Dedifferentiated amniotic fluid mesenchymal stem cell (primary cell): ENCODE data around the gene SMNDC1.
A peak's percentile ranks its signal among the peaks of the same experiment; 100 is the strongest.

Experiments
- DNase-seq: peaks from one replicate; pipeline ENCODE4 v3.0.0-alpha.2; 2016; ENCODE audit errors: extremely low spot score

The SMNDC1 gene

DNA sequence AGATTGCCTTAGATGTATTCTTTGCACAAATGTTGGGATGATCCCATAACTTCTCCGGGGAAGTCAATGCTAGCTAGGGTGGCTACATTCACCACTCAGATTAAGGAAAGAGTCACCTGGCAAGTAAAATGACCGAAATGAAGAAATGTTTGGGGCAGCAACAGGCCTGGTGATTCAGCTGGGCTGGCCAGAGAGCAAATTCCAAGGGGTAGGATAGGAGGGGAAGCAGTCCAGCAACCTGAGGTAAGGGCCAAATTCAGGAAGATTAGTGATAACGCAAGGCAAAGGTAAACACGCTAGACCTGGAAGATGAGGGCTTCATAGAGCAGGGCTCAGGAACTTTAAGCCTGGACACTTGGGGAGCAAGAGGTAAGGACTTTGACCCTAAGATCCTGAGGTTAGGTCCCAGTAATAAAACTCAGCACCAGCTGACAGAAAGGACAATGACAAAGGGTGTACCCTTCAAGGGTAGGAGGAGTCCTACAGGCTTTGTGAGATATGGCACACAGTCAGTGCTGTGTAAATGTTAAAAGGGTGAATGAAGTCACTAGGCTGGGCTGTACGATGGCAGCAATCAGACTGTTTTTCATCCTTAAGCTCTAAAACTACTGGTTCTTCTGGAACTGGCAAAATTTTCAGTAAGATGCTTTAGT is 22.7 kb upstream of the SMNDC1 start:
- no peak for DNase-seq

DNA sequence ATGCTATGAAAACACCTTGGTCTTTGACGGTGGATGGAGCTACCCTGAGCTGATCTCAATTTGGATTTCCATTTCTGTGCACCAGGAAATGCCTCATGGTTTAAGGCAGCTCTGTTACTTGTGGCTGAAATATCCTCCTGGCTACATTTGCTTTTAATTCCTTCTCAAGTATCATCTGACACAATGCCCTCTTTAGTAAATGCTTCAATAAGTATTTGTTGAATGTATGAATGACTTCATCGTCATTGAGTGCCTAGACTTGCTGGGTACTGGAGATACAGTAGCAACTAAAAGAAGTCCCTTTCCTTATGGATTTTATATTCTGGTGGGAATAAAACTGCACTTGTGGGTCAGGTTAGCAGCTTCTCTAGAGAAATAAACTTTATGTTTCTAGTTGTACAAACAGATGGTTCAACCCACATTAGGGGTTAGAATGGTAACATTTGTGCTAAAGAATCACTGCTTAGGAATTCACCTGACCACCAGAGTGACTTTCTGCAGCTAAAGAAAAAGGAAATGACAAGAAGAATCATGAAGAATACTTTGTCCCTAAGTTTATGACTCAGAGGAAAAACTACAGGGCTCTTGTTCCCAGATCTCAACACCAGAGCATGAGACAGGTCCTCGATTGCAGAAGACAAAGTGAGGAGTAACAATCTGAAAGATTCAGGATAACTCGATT is 21.8 kb upstream of the SMNDC1 start:
- DNase-seq: no peak

DNA sequence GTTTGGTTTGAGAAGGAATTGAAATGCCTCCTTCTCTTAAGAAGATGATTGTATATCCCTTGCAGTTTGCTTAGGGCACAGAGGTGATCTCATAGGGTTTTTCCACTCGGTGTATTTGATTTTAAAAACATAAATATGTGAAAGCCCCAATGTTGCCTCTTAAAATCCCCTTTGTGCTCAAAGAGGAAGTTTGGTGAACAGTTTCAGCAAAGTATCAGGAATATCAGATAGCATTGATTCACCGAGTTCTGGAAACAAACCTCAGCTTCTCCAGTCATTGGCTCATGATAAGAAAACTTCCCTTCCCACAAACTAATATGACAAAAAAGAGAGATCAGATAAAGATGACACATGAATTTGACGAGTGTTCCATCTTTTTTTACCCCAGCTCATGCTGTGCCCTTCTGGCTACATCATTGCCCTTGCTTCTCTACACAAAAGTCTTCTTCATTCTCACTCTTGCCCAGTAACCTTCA is 20.1 kb upstream of the SMNDC1 start:
- DNase-seq: no peak

DNA sequence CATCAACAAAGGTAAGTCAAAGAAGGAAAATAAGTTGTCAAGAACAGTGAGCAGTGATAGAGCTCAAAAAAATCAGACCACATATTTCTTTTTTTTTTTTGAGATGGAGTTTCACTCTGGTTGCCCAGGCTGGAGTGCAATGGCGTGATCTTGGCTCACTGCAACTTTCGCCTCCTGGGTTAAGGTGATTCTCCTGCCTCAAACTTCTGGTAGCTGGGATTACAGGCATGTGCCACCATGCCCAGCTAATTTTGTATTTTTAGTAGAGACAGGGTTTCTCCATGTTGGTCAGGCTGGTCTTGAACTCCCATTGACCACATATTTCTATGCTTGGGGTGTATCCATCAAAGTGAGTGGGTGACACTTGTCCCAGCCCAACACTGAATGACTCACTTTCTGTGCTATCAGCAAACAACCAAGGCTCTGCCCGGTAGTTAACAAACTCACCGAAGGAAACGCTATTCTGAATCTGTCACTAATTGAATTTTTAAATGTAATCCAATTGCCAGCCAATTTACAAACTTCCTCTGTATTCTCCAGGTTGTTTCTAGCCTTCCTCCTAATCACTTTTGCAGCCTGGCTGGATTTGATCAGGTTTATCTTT is 19.6 kb upstream of the SMNDC1 start:
- DNase-seq: no peak

DNA sequence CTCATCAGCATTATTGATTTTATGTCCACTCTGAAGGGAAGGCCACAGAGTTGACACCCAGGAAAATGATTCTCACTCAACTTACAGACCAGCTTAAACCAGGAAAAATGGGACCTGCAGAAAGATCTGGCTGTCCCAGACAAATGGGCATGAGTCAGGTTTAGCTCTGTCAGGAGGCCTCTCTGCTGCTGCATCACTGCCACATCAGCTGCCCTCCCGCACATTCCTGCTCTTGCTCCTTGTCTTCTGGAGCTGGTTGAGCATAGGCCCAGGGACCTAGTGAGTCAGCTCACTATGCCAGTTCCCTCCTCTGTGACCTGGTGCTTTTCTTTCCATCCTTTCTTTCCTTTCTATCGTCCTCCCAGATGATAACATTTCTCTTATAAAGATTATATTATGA is 18.8 kb upstream of the SMNDC1 start:
- peak; percentile 66 for DNase-seq

DNA sequence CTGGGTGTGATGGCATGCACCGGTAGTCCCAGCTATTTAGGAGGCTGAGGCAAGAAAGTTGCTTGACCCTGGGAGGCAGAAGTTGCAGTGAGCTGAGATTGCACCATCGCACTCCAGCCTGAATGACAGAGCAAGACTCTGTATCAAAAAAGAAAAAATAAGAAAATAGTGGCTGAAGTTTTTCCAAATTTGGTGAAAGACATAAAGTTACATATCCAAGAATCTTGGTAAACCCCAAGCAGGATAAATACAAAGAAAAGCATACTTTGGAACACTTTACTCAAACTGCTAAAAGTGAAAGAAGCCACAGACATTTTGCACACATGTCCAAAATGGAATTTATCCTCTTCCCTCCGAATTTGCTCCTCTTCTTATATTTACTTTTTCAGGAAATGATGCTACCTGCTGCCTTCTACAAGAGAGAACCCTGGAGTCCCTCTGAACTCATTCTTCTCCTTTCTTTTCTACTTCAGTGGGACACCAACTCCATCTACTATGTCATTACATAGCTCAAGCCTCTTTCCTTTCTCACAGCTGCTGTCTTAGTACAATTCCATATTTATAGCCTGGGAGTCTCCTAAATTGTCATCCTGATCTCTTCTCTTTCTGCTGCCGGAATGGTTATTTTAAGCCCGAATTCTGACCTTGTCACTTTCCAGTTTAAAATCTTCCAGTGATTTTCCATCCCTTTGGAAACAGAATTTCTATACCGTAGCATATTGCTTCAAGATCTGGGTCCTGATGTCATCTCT is 17.3 kb upstream of the SMNDC1 start:
- no peak for DNase-seq

DNA sequence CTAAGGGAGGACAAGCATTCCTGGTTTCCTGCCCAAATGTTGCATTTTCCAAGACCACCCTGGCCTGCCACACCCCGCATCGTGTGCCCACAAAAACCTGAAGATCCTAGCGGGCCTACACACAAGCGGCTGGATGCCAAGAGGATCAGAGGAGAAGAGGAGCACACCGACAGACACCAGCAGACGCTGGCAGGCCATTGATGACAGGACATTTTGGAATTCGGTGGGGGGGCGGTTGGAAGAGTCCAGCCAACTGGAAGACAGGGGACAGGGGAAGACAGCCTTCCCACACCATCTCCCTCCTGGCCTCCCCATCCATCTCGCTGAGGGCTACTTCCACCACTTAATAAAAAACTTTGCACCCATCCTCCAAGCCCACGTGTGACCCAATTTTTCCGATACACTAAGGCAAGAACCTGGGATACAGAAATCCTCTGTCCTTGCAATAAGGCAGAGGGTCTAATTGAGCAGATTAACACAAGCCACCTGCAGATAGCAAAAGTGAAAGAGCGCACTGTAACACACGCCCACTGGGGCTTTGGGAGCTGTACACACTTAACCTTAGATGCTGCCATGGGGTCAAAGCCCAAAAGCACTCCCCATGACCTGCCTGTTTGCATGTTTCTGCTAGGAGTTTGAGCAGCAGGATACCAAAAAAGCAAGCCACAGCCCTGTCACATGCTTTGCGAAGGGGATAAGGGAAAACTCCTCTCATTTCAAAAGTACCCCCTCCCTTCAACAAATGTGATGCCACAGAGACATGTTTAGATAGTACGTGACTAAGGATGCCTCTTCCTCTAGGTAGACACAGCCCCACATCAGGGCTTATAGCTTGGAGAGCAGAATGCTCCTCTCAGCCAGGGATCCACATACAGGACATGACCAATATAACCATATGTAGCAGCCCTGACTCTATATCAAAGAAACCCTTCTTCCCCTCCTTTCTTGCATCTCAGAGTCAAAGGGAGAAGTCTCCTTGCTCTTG is 13.4 kb upstream of the SMNDC1 start:
- DNase-seq: no peak

DNA sequence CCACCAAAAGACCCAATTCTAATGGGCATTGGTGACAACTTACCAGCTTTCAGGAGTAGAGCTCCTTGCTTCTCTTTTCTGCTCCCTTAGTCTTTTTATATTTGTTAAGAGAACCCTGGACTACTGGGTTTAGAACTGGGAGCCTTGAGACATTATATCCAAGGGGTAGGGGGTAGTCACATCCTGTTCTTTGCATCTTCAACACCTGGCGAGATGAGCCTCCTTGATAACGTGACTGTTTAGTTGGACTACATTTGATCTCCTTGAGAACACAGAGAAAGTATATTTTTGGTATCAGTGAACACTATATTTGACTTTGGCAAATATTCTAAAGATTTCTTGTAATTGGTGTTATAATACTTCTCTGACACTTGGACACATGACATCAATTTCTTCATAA is 9.0 kb upstream of the SMNDC1 start:
- no peak for DNase-seq

DNA sequence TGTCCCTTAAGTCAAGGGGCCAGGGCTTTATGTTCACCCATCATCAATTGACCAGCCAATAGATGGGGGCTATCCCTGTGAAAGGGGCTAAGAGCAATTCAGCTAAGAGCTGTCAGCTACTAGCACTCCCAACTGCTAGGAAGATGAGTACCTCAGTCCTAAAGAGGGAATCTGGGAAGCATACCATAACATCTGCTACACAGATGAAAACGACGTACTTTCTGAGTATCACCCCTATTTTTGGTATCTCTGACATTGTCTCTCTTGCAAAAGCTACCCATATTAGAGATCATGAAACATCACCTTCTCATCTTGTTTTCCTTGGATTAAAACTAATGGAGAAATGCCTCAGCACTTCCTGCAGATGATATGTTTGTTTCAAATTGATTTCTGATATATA is 7.5 kb upstream of the SMNDC1 start:
- DNase-seq: no peak

DNA sequence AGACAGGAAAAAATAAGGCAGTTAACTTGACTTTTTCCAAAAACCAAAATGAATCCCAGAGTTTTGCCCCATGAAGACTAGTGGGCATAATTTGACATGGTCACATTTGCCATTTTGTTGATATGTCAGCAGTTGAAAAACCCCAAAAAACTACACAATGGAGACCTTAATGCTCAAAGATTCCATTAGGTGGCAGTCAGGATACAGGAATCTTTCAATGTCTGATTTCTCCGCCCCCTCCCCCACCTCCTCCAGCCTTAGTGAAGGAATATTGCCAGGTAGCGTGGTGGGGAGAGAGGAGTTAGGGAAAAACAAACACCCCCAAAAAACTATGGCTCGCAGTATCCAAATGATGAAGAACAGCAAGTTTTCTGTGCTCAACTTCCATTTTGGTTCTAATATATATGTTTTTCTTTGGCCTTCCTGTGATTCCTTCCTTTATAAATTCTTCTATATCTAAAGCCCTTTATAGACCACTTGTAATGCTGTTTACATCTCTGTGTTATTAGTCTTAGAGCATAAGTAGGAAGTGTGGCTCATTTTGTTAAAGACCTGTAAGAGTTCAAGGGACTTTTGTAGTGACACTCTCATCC is 6.7 kb upstream of the SMNDC1 start:
- peak; percentile 61 for DNase-seq

DNA sequence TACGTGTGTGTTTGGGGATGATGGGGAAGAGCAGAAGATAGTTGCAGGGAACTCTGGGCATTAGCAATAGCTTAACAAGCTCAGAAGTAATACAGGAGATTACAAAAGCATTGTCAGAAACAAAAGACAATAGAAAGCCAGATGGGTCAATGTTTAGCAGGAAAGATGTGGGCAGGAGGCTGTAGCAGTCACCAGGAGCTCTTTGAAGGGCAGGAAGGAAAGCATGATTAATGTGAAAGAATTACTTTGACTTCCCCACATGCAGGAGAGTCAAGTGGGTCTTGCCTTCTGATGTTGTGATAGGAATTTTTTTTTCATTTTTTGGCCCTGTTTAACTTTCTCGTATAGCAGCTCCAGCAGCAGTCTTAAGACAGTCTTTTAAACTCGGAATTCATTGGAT is 6.0 kb upstream of the SMNDC1 start:
- DNase-seq: no peak

DNA sequence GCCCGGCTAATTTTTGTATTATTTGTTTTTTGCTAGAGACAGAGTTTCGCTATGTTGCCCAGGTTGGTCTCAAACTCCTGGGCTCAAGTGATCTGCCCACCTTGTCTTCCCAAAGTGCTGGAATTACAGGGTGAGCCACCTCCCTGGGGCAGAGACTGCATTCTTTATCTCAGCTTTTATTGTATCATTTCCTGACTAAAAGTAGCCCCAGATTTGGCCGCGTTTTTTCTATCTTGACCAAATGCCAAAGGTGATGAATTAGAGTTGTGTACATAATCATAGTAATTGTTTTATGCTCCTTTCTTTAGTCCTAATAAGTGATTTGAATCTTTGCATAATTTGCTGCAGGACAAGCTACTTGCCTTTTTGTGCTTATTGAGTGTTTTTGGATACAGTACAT is 3.1 kb upstream of the SMNDC1 start:
- DNase-seq: no peak

DNA sequence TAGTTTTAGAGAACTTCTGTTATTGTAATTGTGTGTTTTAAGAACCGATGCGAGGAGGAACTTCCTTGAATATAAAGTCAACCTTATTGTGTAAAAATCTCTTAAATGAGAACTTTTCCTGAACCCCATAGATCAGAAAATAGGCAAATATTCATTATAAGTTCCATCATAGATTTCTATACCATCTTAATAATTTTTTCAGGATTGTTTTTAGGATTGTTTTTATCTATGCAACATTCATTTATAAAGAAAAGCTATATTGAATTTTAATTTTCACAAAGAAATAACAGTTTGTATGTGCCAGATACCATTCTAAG is 1.7 kb upstream of the SMNDC1 start:
- no peak for DNase-seq

DNA sequence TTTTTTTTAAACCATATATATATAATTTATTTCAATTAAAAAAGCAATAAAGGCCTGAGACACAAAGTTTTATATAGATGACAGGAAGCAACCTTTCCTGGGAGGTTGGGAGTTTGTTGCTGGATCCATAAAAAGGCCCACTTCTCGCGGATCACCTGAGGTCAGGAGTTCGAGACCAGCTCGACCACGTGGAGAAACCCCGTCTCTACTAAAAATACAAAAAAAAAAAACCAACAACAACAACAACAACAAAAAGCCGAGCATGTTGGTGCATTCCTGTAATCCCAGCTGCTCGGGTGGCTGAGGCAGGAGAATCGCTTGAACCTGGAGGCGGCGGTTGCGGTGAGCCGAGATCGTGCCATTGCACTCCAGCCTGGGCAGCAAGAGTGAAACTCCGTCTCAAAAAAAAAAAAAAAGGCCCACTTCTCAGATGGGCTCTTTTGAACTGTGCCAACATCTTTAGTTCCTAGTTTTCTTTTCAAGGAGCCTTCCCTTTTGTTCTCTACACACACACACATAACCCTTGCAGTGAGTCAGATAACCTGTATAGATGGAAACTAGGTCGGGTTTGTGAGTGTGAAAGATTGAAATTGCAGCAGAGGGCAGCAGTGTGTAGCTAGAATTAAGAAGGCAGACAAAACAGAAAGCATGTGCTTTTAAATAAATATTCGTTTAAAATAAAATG is 1.2 kb upstream of the SMNDC1 start:
- DNase-seq: peak; percentile 88

DNA sequence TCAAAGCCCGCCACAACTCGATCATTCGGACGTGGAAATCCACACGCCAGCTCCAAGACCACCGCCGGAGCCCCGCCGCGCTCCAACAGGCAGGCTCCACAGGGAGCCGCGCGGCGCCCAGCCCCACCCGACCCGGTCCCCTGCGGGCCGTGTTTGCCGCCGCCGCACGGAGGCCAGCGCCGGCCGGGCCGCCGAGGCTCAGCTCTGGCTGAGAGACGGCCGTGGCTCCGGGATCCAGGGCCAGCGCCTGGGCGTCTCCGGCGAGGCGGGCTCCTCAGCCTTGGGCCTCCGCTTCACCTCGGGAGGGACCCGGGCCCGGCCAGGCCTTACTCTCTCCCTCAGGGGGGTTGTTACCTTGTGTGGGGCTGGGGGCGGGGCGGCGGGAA is 333 bp downstream of the SMNDC1 start:
- DNase-seq: no peak

DNA sequence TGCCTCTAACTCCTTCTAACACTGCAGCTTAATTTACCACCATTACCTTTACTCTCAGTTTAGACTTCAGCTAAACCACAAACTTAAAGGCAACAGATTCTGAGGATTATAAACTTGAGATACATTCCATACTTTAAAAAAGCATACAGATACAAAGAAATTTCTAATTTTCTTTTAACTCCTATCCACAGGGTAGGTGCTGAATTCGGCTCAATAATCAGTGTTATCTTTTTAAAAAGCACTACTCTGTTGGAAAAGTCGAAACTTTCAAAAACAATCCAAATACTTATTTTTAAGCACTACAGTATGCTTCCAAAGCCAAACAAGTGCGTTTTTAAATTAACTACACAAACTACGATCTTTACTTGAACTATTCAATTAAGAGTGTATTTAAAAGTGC is 1.0 kb downstream of the SMNDC1 start:
- no peak for DNase-seq

DNA sequence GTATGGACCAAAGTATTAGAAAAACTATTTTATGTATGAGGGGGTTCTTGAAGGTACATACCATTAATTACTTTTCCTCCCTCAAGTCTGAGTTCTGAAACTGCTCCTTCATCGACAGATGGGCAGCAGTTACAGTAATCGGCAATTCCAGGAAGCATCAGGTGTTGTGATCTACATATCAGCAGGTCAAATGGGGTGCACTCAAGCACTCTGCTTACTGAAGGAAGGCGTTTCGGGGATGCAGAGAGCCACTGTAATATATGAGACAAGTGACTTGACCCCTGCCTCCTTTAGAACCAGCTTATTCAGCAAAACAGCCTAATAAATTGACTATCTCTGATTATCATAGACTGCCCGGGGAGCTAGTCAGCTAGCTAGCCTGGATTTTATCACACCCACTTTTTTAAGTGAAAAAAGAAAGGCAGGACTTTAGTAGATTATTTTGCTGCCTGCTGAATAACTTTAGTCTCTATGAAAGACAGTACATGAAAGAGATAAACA is 4.2 kb downstream of the SMNDC1 start:
- no peak for DNase-seq

DNA sequence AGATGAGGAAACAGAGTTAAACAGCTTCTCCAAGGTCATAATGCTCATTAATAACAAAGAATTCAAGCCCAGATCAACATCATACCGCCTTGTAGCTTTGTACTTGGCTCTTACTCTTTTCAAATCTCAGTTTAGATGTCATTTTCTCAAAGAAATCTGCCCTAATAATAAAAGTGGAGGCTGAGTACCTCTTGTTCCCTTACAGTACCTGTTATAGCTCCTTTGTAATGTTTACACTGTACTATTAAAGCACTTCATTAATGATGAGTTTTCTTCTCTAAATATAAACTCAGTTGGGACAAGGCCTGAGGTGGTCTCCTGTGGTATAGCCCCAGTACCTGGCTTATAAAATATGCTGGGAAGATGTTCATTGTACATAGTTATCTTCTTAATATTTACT is 7.8 kb downstream of the SMNDC1 start:
- DNase-seq: no peak

DNA sequence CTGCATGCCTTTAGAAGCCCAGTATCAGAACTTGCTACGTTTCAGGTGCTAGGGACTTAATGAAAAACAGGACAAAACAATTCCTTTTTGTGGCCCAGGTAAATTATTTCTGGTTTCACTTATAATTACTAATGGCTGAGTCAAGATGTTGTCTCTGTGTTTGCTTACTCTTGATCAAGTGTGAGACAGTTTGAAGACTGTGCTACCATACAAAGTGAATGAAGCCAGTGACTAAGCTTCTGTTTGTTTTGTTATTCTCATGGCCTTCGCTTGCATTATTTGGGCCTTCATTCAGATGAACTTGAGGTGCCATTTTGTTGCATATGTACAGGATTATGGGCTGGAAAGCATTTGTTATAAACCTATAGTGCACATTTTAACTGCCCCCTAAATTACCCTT is 17.9 kb downstream of the SMNDC1 start:
- no peak for DNase-seq

DNA sequence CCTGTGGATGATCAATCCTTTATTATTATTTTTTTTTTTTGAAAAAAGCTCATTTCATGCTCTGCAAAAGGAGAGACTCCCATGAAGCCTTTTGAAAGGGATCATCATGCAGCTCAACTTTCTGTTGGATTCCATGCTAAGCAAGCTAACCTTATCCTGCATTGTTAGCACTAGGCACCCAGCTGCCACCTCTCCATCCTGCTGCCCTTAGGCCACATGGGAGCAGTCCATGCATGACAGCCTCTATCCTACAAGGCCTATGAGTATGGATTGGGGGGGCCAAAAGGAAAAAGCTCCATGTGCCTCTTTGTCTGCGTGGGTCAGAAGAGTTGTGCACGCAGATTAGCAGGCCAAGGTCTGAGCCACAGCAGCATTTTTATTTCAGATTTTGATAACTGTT is 19.2 kb downstream of the SMNDC1 start:
- DNase-seq: no peak
